SU-DHL-6 (cell line): Measurements from ENCODE around the gene SART3.

Experiments
- H2AFZ ChIP-seq: fragments of 200-600 bp; sonication (generic); 2 replicates; pipeline ENCODE4 v1.6.1; 2014; ENCODE audit warnings: low read depth, mild to moderate bottlenecking, moderate library complexity, mixed read lengths, antibody characterized with exemption, low read length; ENCODE audit not compliant: severe bottlenecking
- H3F3A ChIP-seq: fragments of 200-600 bp; shearing (Covaris generic); 2 replicates; pipeline ENCODE4 v1.6.0; 2016; ENCODE audit warnings: antibody characterized with exemption, mild to moderate bottlenecking; ENCODE audit not compliant: insufficient read depth
- H3K27ac ChIP-seq: fragments of 200-600 bp; sonication (generic); 2 replicates; pipeline ENCODE4 v1.5.1; 2016; ENCODE audit warnings: low read depth, mild to moderate bottlenecking, low read length, moderate library complexity, mixed read lengths
- H3K27me3 ChIP-seq: fragments of 200-600 bp; sonication (generic), shearing (Covaris generic); 2 replicates; pipeline ENCODE4 v1.6.0; 2014; ENCODE audit warnings: mild to moderate bottlenecking, low read length
- H3K36me3 ChIP-seq: fragments of 200-600 bp; sonication (generic); 2 replicates; pipeline ENCODE4 v1.6.1; 2014; ENCODE audit warnings: mild to moderate bottlenecking, low read length, mixed read lengths
- H3K4me2 ChIP-seq: fragments of 300-600, 200-600 bp; shearing (Covaris generic), sonication (generic); 2 replicates; pipeline ENCODE4 v1.6.0; 2014; ENCODE audit warnings: low read length, low read depth, mild to moderate bottlenecking; ENCODE audit not compliant: poor library complexity, severe bottlenecking
- H3K4me3 ChIP-seq: fragments of 200-600 bp; sonication (generic); 2 replicates; pipeline ENCODE4 v1.5.1; 2014; ENCODE audit warnings: antibody characterized with exemption, low read length, mild to moderate bottlenecking, mixed read lengths; ENCODE audit not compliant: insufficient read depth, poor library complexity, severe bottlenecking
- H3K79me2 ChIP-seq: fragments of 200-600 bp; sonication (generic); 2 replicates; pipeline ENCODE4 v1.6.1; 2014; ENCODE audit warnings: mild to moderate bottlenecking, low read length, moderate library complexity; ENCODE audit not compliant: insufficient read depth
- H3K9ac ChIP-seq: fragments of 200-600 bp; sonication (generic); 2 replicates; pipeline ENCODE4 v1.7.0; 2014; ENCODE audit warnings: mild to moderate bottlenecking, low read length
- H3K9me2 ChIP-seq: fragments of 200-600 bp; sonication (generic); replicated peaks from 2 replicates; pipeline ENCODE4 v1.6.1; 2014; ENCODE audit warnings: low read length; ENCODE audit not compliant: insufficient read depth
- H3K9me3 ChIP-seq: fragments of 200-600 bp; sonication (generic); 2 replicates; pipeline ENCODE4 v1.6.1; 2014; ENCODE audit warnings: low read length, mixed read lengths; ENCODE audit not compliant: insufficient read depth
- H4K20me1 ChIP-seq: fragments of 200-600 bp; sonication (generic); 2 replicates; pipeline ENCODE4 v1.6.1; 2014; ENCODE audit warnings: low read depth, mild to moderate bottlenecking, antibody characterized with exemption, low read length, moderate library complexity, mixed read lengths
- EZH2phosphoT487 ChIP-seq: fragments of 200-600 bp; sonication (generic), shearing (Covaris generic); conservative IDR thresholded peaks from 2 replicates; pipeline ENCODE4 v1.6.1; 2018; ENCODE audit warnings: mild to moderate bottlenecking, antibody characterized with exemption, low read length, moderate library complexity, mixed read lengths
- TF ChIP-seq, protein P1 (sequence below): fragments of 200-600 bp; sonication (generic); IDR thresholded peaks from one replicate; pipeline ENCODE4 v1.5.1; 2017; ENCODE audit warnings: antibody characterized with exemption, mild to moderate bottlenecking, low read length, moderate library complexity; ENCODE audit not compliant: insufficient read depth, poor library complexity, severe bottlenecking

Gene SART3

DNA sequence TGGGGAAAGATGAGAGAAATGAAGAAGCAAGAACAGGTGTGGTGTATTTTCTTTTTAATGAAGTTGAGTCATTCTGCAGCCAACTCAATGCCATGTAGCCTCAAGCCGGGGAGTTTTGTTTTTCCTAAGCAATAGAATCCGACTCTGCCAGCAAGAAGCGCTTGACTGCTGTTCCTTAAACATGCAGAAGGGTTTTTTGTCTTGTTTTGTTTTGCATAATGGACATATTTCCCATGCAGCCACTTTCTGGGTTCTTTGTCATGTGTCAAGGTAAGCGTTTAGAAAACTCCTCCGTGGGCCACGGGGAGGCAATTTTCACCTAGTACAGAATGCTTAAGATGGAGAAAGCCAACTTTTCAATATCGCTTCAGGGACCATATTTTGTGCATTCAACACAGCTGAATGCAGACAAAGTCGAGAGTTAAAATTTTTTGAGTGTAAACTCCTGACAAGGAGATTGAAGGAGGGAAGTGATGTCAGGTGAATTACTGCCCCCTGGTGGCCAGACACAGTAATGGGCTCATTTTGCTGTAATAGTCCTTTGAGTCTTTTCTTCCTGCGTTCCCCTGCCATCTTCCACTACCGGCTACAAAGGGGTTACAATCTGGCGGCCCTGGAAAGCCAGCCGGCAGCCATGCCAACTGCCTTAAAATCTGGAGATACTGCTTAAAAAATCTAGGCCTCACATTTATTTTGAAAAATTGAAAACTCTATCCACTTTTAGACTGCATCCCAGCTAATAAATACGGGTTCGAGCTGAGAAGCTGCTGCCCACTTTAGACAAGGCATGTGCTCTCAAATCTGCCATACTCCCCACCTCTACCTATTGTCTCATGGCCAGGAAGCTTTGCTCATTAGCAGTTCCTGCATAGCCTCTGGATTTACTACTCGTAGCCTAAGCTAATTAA, 49.1 kb downstream of the SART3 start:
- H3K4me2 ChIP-seq: peak overlapping the region; percentile 32
- H3K36me3 ChIP-seq: no peaks in the 10 kb centered on the region
- no peak overlapping the region for H3K9ac ChIP-seq
- H2AFZ ChIP-seq: peak overlapping the region; percentile 42
- H3F3A ChIP-seq: no peaks in the 10 kb centered on the region
- H3K4me3 ChIP-seq: no peak overlapping the region
- H3K27me3 ChIP-seq: no peaks in the 10 kb centered on the region
- no peaks in the 10 kb centered on the region for H3K9me3 ChIP-seq
- no peaks in the 10 kb centered on the region for H4K20me1 ChIP-seq
- peaks cover 3% of the 10 kb centered on the region; the same call in 1 of the 2 replicates for H3K79me2 ChIP-seq
- H3K27ac ChIP-seq: no peak overlapping the region
- no peak for TF ChIP-seq EZH2phosphoT487
- TF ChIP-seq, protein P1, sequence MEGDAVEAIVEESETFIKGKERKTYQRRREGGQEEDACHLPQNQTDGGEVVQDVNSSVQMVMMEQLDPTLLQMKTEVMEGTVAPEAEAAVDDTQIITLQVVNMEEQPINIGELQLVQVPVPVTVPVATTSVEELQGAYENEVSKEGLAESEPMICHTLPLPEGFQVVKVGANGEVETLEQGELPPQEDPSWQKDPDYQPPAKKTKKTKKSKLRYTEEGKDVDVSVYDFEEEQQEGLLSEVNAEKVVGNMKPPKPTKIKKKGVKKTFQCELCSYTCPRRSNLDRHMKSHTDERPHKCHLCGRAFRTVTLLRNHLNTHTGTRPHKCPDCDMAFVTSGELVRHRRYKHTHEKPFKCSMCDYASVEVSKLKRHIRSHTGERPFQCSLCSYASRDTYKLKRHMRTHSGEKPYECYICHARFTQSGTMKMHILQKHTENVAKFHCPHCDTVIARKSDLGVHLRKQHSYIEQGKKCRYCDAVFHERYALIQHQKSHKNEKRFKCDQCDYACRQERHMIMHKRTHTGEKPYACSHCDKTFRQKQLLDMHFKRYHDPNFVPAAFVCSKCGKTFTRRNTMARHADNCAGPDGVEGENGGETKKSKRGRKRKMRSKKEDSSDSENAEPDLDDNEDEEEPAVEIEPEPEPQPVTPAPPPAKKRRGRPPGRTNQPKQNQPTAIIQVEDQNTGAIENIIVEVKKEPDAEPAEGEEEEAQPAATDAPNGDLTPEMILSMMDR: peak; percentile 84
- H3K9me2 ChIP-seq: no peaks in the 10 kb centered on the region

DNA sequence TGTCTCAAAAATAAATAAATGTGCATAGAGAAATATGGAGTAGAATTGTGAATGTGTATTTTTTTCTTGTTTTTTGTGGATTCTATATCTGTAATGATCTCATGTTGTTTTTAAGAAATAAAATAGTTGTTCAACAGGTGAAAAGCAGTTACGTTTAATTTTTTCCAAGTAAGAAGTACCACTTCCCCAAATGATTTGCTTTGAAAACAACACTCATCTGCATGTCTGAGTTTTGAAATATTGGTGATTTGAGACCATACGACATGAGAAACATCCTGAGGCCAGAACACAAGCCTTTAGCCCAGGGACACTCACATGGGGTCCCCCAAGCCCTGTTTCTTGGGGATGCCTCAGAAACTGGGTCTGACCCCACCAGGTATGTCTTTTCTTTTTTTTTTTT, 50.1 kb downstream of the SART3 start:
- Histone ChIP-seq H3F3A (no peaks in the 10 kb centered on the region), H3K27ac (no peak overlapping the region), H3K9me2 (no peaks in the 10 kb centered on the region), H3K4me2 (no peak overlapping the region), H3K9ac (no peak overlapping the region), H3K4me3 (no peak overlapping the region), H3K27me3 (no peaks in the 10 kb centered on the region), H4K20me1 (no peaks in the 10 kb centered on the region), H3K79me2 (peaks cover under 1% of the 10 kb centered on the region; the same call in 1 of the 2 replicates), H3K9me3 (no peaks in the 10 kb centered on the region), H3K36me3 (no peaks in the 10 kb centered on the region), H2AFZ (no peak overlapping the region)
- TF ChIP-seq, protein P1: no peak
- no peak for TF ChIP-seq EZH2phosphoT487

DNA sequence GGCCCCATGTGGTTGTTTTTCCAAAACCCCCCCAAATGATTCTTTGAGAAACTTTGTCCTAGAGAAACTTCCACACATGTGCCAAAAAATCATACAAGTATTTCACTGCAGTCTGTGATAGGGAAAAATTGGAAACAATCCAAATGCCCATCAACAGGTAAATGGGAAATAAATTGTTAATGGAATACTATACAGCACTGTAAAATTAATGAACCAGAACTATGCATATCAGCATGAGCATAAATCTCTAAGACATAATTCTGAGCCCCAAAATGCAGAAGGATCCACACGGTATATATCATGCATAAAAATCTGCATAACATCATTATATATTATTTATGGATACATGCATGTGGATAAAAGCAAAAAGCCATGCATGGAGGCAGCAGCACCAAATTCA, 51.2 kb downstream of the SART3 start:
- H3K79me2 ChIP-seq: no peaks in the 10 kb centered on the region
- H4K20me1 ChIP-seq: no peaks in the 10 kb centered on the region
- H3K27ac ChIP-seq: no peak overlapping the region
- no peak overlapping the region for H3K4me3 ChIP-seq
- no peaks in the 10 kb centered on the region for H3K9me2 ChIP-seq
- no peak overlapping the region for H3K4me2 ChIP-seq
- H3F3A ChIP-seq: no peaks in the 10 kb centered on the region
- H3K9ac ChIP-seq: no peak overlapping the region
- H3K9me3 ChIP-seq: no peaks in the 10 kb centered on the region
- H3K36me3 ChIP-seq: no peaks in the 10 kb centered on the region
- no peak overlapping the region for H2AFZ ChIP-seq
- H3K27me3 ChIP-seq: no peaks in the 10 kb centered on the region
- no peak for TF ChIP-seq EZH2phosphoT487
- TF ChIP-seq, protein P1: no peak
